Measurements from ENCODE around the gene PAPPA. TPM values are rescaled to one million over a fixed set of nuclear protein-coding genes. Genes with fewer than 3 reads are reported as not detected.

The PAPPA gene
- total RNA-seq, 2 donors from 2014 or later, result not detected

DNA sequence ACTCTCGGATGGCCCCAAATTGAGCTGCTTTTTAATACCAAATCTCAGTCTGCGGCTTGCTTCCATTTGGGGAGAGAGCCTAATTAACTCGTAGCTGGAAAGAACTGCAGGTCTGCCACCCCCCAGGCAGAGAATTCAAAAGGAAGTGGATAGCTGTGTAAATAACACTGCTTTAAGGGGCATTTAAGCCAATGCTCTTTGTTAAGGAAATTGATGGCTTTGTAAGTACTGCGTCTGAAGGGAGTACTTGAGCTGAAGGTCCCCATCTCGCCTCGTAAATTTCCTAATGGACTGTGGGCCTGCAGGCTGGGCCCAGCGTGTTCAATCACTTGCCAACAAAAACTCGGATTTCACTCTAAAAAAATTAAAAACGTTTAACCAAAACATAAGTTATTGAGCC lies 132.7 kb downstream of the PAPPA start:
- H3K4me1 Mint-ChIP-seq (ENCODE audit: low read depth), result no peaks in the 10 kb centered on the region

DNA sequence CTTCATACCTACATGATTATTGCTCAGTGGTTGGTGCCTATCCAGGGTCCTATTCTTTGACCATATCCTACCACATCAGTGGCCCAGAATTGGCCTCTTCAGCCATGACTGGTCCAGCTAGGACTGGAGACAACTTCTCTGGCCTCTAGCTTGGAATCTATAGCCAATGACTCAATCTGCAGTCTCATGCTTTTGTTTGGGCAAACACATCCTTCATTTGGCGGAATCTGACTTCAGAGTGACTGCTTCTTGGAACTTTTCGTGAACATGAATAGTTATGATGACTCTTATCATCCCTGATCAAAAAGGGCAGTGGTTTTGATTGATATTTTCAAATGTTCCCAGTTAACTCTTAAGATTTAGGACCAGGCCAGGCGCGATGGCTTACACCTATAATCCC lies 134.1 kb downstream of the PAPPA start:
- Mint-ChIP-seq H3K27ac (no peak overlapping the region), H3K36me3 (ENCODE audit: insufficient read depth in 2 of 2) (no peaks in the 10 kb centered on the region), H3K9me3 (no peaks in the 10 kb centered on the region), H3K4me3 (no peak overlapping the region), H3K4me1 (ENCODE audit: low read depth) (no peaks in the 10 kb centered on the region), H3K27me3 (ENCODE audit: low read depth) (no peaks in the 10 kb centered on the region)
- ATAC-seq (replicated peaks in 1 of 2) (no peak), DNase-seq (no peak)

More for the DNA sequence above, 132.7 kb downstream of the PAPPA start:
- Mint-ChIP-seq H3K9me3 (no peaks in the 10 kb centered on the region), H3K27me3 (ENCODE audit: low read depth) (no peaks in the 10 kb centered on the region), H3K4me3 (no peak overlapping the region), H3K36me3 (ENCODE audit: insufficient read depth in 2 of 2) (no peaks in the 10 kb centered on the region), H3K27ac (no peak overlapping the region)
- DNase-seq (no peak), ATAC-seq (replicated peaks in 1 of 2) (no peak)

DNA sequence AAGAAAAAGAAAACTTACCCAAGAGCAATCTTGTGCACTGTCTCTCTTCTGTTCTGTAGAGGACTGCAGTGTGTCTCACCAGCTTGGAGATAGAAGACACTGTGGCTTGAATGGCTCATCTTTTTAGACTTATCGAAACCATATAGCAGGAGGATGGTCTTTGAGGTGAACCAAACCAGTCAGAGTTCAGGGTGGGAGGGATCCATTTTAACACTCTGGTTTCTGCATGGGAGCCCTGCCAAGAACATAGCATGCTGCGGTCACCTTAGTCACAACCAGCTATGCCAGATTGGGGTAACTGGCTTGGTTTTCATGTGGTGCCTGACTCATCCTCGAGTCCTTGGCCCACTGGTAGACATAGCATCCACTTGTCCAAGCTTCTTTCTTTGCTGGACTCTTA lies 135.1 kb downstream of the PAPPA start:
- H3K27me3 Mint-ChIP-seq (ENCODE audit: low read depth), result no peaks in the 10 kb centered on the region
- no peak overlapping the region for H3K27ac Mint-ChIP-seq
- no peak for DNase-seq
- no peaks in the 10 kb centered on the region for H3K36me3 Mint-ChIP-seq (ENCODE audit: insufficient read depth in 2 of 2)
- H3K9me3 Mint-ChIP-seq, result no peaks in the 10 kb centered on the region
- H3K4me1 Mint-ChIP-seq (ENCODE audit: low read depth), result no peaks in the 10 kb centered on the region
- ATAC-seq (replicated peaks in 1 of 2), result no peak
- H3K4me3 Mint-ChIP-seq, result no peak overlapping the region

DNA sequence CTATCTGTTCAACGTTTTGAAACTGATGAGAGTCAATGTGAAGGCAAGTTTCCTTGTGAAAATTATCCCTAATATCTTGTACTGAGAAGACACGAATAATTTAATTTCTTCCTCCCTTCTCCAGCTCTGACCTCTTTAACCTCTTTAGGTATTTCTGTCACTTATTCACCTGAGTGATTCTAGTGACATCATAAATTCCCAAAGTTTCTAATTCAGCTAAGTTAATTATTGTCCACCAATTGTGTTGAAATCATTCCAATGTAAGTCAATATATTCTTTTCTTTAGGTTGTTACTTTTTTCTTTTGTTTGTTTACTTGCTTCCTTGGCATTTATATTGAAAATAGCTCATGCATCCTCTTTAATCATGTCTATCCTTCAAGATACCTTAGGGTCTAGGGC lies 143.8 kb downstream of the PAPPA start:
- H3K27me3 Mint-ChIP-seq (ENCODE audit: low read depth), result no peaks in the 10 kb centered on the region
- DNase-seq (no peak), ATAC-seq (replicated peaks in 1 of 2) (no peak)
- no peak overlapping the region for H3K4me3 Mint-ChIP-seq
- no peaks in the 10 kb centered on the region for H3K4me1 Mint-ChIP-seq (ENCODE audit: low read depth)
- no peaks in the 10 kb centered on the region for H3K36me3 Mint-ChIP-seq (ENCODE audit: insufficient read depth in 2 of 2)
- peaks cover 4% of the 10 kb centered on the region in 2 donors for H3K9me3 Mint-ChIP-seq
- H3K27ac Mint-ChIP-seq, result no peak overlapping the region

DNA sequence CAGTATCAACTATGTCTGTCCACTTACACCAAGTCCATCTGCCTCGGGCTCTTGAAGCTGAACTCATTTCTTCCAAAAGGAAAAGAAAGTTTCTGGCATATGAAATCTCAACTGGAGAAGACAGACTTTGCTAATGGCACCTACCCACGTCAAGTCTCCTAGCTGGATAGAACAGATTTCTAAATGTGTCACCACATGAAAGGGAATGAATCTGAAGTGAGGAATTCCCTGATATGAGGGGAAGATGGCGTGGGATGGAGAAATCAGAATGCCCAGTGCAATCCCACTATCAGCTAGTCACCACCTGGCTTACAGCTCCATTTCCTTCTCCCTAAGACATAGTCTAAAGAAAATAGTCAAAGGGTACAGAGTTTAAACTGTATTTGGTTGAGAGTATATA lies 144.7 kb downstream of the PAPPA start:
- Mint-ChIP-seq H3K27ac (no peak overlapping the region), H3K4me3 (no peak overlapping the region), H3K36me3 (ENCODE audit: insufficient read depth in 2 of 2) (no peaks in the 10 kb centered on the region), H3K27me3 (ENCODE audit: low read depth) (no peaks in the 10 kb centered on the region), H3K4me1 (ENCODE audit: low read depth) (no peaks in the 10 kb centered on the region), H3K9me3 (peaks cover 4% of the 10 kb centered on the region in 2 donors)
- DNase-seq (no peak), ATAC-seq (replicated peaks in 1 of 2) (no peak)

DNA sequence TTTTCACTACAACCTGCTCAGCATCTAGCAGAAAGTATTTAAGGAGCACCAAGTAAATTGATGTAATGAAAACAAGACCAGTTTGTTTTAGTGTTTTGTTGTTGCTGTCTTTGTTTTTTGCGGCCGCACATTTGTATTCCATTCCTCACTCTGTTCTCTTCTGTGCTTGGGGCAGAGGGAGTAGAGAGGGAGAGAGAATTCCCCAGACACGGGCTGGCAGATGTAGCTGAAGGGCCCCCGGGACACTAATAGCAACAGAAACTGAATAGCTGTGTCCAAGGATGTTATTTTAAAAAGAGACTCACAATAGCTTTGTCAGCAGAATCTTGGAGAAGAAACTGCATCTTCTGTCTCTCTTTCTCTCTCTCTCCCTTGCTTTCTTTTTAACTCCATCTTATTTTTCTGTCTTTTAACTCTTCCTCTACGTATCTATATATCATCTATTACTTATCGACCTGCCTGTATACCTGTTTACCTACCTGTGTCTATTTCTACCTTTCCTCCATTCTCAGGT lies 145.3 kb downstream of the PAPPA start:
- H3K27me3 Mint-ChIP-seq (ENCODE audit: low read depth), result no peaks in the 10 kb centered on the region
- ATAC-seq (replicated peaks in 1 of 2) (no peak), DNase-seq (no peak)
- no peak overlapping the region for H3K4me3 Mint-ChIP-seq
- H3K9me3 Mint-ChIP-seq, result peaks cover 4% of the 10 kb centered on the region in 2 donors
- H3K4me1 Mint-ChIP-seq (ENCODE audit: low read depth), result no peaks in the 10 kb centered on the region
- H3K36me3 Mint-ChIP-seq (ENCODE audit: insufficient read depth in 2 of 2), result no peaks in the 10 kb centered on the region
- H3K27ac Mint-ChIP-seq, result peak overlapping the region; percentile 15

DNA sequence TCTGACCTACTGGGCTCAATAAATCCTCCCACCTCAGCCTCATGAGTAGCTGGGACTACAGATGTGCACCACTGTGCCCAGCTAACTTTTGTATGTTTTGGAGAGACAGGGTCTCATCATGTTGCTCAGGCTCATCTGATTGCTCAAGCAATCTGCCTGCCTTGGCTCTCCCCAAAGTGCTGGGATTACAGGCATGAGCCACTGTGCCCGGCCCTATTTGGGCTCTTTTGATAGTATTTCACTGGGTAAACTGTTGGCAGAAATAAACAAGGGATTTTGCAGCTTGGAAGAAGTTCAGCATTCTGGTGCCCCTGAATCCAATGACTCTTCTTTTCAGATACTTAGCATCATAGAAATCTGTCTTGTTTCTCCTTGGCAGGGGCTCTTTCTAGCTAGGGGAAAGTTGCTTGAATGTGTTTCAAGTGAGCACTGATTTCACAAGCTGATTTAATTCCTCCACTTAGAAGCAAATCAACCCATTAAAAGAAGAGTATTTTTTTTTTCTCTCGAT lies 146.8 kb downstream of the PAPPA start:
- H3K4me3 Mint-ChIP-seq, result no peak overlapping the region

DNA sequence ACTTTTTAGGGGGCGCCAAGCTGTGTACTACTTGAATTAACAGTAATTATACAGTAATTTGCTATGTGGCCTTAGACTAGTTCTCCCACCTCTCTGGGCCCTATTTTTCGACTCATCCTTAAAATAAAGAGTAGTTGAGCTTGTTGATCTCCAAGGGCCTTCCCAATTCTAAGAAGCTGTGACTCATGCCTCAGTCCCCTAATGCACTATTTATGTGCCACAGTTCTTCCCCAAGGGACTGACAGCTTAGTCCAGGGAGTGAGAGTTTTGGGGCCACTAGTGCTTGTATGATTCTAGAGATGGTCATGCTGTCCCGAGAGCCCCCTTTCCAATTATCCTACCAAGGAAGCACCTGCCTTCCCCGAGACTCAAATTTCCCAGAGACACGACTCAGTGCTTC lies 149.7 kb downstream of the PAPPA start:
- H3K27ac Mint-ChIP-seq, result no peak overlapping the region
- H3K27me3 Mint-ChIP-seq (ENCODE audit: low read depth), result no peaks in the 10 kb centered on the region
- no peak overlapping the region for H3K4me3 Mint-ChIP-seq
- DNase-seq (no peak), ATAC-seq (replicated peaks in 1 of 2) (no peak)
- H3K36me3 Mint-ChIP-seq (ENCODE audit: insufficient read depth in 2 of 2), result no peaks in the 10 kb centered on the region
- peaks cover 0 to 4% of the 10 kb centered on the region in 2 donors for H3K9me3 Mint-ChIP-seq
- no peaks in the 10 kb centered on the region for H3K4me1 Mint-ChIP-seq (ENCODE audit: low read depth)

More for the DNA sequence above, 146.8 kb downstream of the PAPPA start:
- H3K9me3 Mint-ChIP-seq, result peaks cover 4% of the 10 kb centered on the region in 2 donors
- no peak for DNase-seq
- ATAC-seq (replicated peaks in 1 of 2), result no peak
- no peak overlapping the region for H3K27ac Mint-ChIP-seq
- no peaks in the 10 kb centered on the region for H3K4me1 Mint-ChIP-seq (ENCODE audit: low read depth)
- no peaks in the 10 kb centered on the region for H3K36me3 Mint-ChIP-seq (ENCODE audit: insufficient read depth in 2 of 2)
- H3K27me3 Mint-ChIP-seq (ENCODE audit: low read depth), result no peaks in the 10 kb centered on the region

DNA sequence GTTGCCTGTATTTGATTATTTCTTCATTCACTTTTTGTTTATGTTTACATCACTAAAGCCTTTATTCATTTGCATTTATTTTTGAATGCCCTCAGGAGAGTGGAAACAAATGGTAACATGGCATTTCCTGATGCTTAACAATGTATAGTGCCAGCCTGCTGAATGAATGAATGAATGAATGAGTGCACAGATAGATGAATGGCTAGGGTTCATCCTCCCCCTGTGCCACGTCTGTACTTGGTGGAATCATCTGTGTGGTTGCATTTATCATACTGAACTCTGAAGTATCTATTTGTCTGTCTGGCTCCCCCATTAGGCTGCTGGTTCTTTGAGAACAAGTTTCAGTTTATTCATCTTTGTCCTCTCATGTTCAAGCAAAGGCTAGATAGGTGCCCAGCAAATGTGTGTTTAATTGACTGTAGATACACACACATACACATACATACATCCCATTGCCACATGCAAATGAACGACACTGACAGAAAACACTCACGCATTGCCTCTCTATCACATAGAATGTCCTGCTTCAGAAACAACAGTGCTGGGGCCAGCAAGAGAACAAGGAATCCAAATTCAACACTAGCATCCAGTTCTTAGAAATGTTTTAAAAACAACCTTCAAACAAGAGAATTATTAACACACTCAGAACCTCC lies 150.4 kb downstream of the PAPPA start:
- Mint-ChIP-seq H3K4me1 (ENCODE audit: low read depth) (no peaks in the 10 kb centered on the region), H3K4me3 (no peak overlapping the region), H3K36me3 (ENCODE audit: insufficient read depth in 2 of 2) (no peaks in the 10 kb centered on the region), H3K9me3 (peaks cover 0 to 4% of the 10 kb centered on the region in 2 donors), H3K27me3 (ENCODE audit: low read depth) (no peaks in the 10 kb centered on the region), H3K27ac (no peak overlapping the region)
- no peak for ATAC-seq (replicated peaks in 1 of 2)
- DNase-seq, result no peak

DNA sequence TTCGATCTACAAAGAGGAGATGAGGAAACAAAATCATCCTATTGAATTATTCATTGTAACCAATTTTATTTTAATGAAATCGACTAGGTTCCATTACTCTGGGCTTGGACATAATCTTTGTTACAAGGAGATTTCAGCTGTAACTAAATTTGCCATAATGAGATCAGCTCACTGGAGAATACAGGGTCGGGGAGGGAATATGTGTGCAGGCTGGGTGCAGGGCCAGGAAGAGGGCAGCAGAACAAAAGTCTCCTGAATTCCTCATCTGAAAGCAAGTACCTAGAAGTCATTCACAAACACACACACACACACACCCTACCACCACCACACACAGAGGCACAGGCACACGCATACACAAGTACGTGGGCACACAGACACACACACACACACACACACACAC lies 151.2 kb downstream of the PAPPA start:
- Mint-ChIP-seq H3K27me3 (ENCODE audit: low read depth) (no peaks in the 10 kb centered on the region), H3K9me3 (peaks cover 0 to 2% of the 10 kb centered on the region in 2 donors), H3K27ac (no peak overlapping the region), H3K4me1 (ENCODE audit: low read depth) (no peaks in the 10 kb centered on the region), H3K4me3 (no peak overlapping the region), H3K36me3 (ENCODE audit: insufficient read depth in 2 of 2) (no peaks in the 10 kb centered on the region)
- no peak for DNase-seq
- ATAC-seq (replicated peaks in 1 of 2), result no peak

DNA sequence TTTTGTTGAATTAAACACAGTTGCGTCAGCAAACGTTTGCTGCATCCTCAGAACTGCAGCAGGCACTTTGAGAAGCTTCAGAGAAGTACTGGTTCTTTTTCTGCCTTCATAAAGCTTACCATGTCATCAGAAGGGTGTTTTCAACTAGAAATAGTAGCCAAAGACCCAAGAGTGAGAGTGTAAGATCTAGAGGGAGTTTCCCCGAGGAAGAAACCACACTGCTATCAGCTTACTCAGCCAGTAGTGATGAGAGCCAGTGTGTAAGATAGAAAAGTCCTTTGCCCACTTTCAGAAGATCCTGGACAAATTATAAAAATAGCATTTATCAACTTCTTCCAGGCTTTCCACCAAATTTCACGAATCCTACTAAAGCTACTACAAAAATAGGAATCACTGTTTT lies 154.5 kb downstream of the PAPPA start:
- Mint-ChIP-seq H3K27ac (no peak overlapping the region), H3K4me1 (ENCODE audit: low read depth) (no peaks in the 10 kb centered on the region), H3K4me3 (no peak overlapping the region), H3K9me3 (no peaks in the 10 kb centered on the region), H3K27me3 (ENCODE audit: low read depth) (no peaks in the 10 kb centered on the region), H3K36me3 (ENCODE audit: insufficient read depth in 2 of 2) (no peaks in the 10 kb centered on the region)
- ATAC-seq (replicated peaks in 1 of 2) (no peak), DNase-seq (no peak)

DNA sequence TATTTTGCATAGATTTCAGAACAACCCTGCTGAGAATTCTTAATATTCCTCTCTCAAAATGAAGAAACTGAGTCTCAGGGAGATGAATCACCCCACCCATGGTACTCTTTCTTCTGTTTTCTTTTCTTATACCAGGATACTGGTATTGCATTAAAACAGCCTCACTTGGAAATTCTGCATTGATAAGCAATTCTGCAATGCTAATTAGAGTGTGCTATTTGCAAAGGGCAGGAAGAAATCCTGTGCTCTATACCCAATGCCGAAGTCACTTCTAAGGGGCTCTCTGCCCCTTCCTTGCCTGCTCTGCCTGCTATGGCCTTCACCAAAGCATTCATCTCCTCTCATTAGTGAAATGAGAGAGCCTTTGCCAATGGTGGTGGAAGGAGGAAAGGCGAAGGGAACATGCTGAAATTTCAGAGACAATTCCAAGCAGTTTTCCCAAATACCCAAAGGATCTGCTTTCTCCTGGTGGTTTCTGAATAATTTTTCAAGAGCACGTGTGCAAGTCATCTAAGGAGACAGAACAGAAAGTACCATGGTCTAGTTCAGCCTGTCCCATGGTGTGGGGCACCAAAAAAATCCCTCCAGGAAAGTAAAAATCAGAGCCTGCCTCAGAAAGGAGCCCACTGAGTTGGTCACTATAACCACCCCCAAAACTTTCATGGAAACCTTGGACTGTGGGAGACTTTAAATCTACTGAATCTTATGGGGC lies 156.5 kb downstream of the PAPPA start:
- ATAC-seq (replicated peaks in 1 of 2) (no peak), DNase-seq (no peak)
- no peaks in the 10 kb centered on the region for H3K4me1 Mint-ChIP-seq (ENCODE audit: low read depth)
- no peaks in the 10 kb centered on the region for H3K36me3 Mint-ChIP-seq (ENCODE audit: insufficient read depth in 2 of 2)
- no peaks in the 10 kb centered on the region for H3K27me3 Mint-ChIP-seq (ENCODE audit: low read depth)
- H3K27ac Mint-ChIP-seq, result no peak overlapping the region
- no peak overlapping the region for H3K4me3 Mint-ChIP-seq
- H3K9me3 Mint-ChIP-seq, result no peaks in the 10 kb centered on the region

DNA sequence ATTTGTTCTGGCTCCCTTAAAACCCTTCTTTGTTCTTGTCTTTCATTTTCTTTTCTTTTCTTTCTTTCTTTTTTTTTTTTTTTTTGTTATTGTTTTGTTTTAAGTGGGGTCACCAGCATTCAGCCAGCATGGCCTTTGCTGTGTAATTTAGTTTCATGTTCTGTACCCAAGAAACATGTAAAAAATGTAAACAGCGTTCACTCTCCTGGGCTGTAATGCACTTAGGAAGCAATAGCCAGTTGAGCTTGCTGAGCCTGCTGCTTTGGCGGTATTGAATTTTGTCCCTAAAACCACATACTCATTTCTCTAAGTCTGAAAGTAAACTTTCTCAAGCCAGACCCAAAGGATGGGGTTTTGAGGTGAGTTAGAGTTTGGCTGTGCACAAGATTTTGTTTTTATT lies 158.6 kb downstream of the PAPPA start:
- Mint-ChIP-seq H3K27ac (no peak overlapping the region), H3K27me3 (ENCODE audit: low read depth) (no peaks in the 10 kb centered on the region), H3K36me3 (ENCODE audit: insufficient read depth in 2 of 2) (no peaks in the 10 kb centered on the region), H3K4me3 (no peak overlapping the region), H3K9me3 (no peaks in the 10 kb centered on the region), H3K4me1 (ENCODE audit: low read depth) (no peaks in the 10 kb centered on the region)
- ATAC-seq (replicated peaks in 1 of 2), result no peak
- no peak for DNase-seq

All from activated T-cell treated with anti-CD3 and anti-CD28 coated beads, Interleukin-2, amount 50 U/mL, for 72 hours (primary cell).